GM18873 (cell line): ENCODE results near the gene OVOL3.
A peak's percentile ranks its signal among the peaks of the same experiment; 100 is the strongest.
"Not testable (repeated sequence)": the region's sequence is repeated elsewhere in the genome, so short reads cannot be mapped to it uniquely, and the experiment has no call there.

Source experiments
- ATAC-seq: cut with Tn5 transposase; IDR thresholded peaks from one replicate; pipeline ENCODE4 v1.9.1; 2021; ENCODE audit warnings: mild to moderate bottlenecking, moderate library complexity, moderate number of reproducible peaks; ENCODE audit not compliant: unreplicated experiment, low FRiP score

The OVOL3 gene

GRCh38 chr19:36121486-36122124 is 10.7 kb downstream of the OVOL3 start:
- ATAC-seq: no peak

- ATAC-seq: no peak
Observed at GRCh38 chr19:36125557-36125956, 14.6 kb downstream of the OVOL3 start.

GRCh38 chr19:36128392-36128736 is 17.4 kb downstream of the OVOL3 start:
- ATAC-seq: no peak

- not testable (repeated sequence) for ATAC-seq
Observed at GRCh38 chr19:36131221-36131620, 20.3 kb downstream of the OVOL3 start.

- ATAC-seq: not testable (repeated sequence)
Observed at GRCh38 chr19:36134867-36135266, 23.9 kb downstream of the OVOL3 start.

GRCh38 chr19:36136964-36137686 is 26.2 kb downstream of the OVOL3 start:
- no peak for ATAC-seq

GRCh38 chr19:36139120-36139472 is 28.2 kb downstream of the OVOL3 start:
- no peak for ATAC-seq

- ATAC-seq: peak; percentile 72
Observed at GRCh38 chr19:36139473-36140303, 28.7 kb downstream of the OVOL3 start, which contains the start of gene CAPNS1. Gene CAPNS1 (plus strand): TSS chr19:36140066. CDS start chr19:36141012, 946 bp downstream.

GRCh38 chr19:36140304-36141038 is 29.5 kb downstream of the OVOL3 start:
- no peak for ATAC-seq

GRCh38 chr19:36141039-36141927 is 30.3 kb downstream of the OVOL3 start:
- peak; percentile 45 for ATAC-seq

GRCh38 chr19:36142046-36142445 is 31.1 kb downstream of the OVOL3 start:
- ATAC-seq: no peak

GRCh38 chr19:36142496-36142895 is 31.6 kb downstream of the OVOL3 start:
- ATAC-seq: no peak

- ATAC-seq: no peak
Observed at GRCh38 chr19:36144624-36145023, 33.7 kb downstream of the OVOL3 start.

GRCh38 chr19:36149673-36150406 is 38.9 kb downstream of the OVOL3 start:
- no peak for ATAC-seq

GRCh38 chr19:36150586-36150985 is 39.6 kb downstream of the OVOL3 start:
- no peak for ATAC-seq

- ATAC-seq: no peak
Observed at GRCh38 chr19:36151144-36152018, 40.4 kb downstream of the OVOL3 start.

- ATAC-seq: no peak
Observed at GRCh38 chr19:36152019-36152351, 41.0 kb downstream of the OVOL3 start.
